Measurements from ENCODE around the gene HBS1L.

Gene HBS1L

DNA sequence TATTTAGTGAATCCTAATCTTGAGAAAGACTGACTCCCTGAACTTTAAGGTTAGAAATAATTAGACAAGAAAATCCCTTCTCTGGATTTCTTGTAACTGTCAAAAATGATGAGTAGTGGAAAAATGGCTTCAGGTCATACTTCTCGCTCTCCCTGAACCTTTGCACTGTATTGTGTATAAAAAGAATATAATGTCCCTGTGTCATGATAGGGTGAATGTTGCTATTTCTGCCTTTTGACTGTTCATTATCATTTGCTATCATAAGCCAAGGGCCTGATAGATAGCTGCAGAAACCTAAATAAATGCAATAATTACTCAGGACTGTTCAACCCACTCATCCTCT is 144.1 kb downstream of the HBS1L start:
- H3K27me3 ChIP-seq (ENCODE audit: low read length) = no peaks in the 10 kb centered on the region
- no peaks in the 10 kb centered on the region for H4K20me1 ChIP-seq (ENCODE audit: low read depth, low read length)
- H3K9me3 ChIP-seq (ENCODE audit: insufficient read depth, low read length) = no peaks in the 10 kb centered on the region
- H3K79me2 ChIP-seq (ENCODE audit: insufficient read depth, low read length) = no peaks in the 10 kb centered on the region
- H3K9me2 ChIP-seq (replicated peaks; ENCODE audit: insufficient read depth, low read length) = no peaks in the 10 kb centered on the region
- no peak overlapping the region for H3K9ac ChIP-seq (ENCODE audit: low read length)
- no peak overlapping the region for H2AFZ ChIP-seq (ENCODE audit: low read depth, low read length, severe bottlenecking)
- no peak overlapping the region for H3K27ac ChIP-seq (ENCODE audit: low read depth, low read length)
- no peak overlapping the region for H3K4me3 ChIP-seq (ENCODE audit: insufficient read depth, low read length, poor library complexity, severe bottlenecking)
- no peaks in the 10 kb centered on the region for H3F3A ChIP-seq (ENCODE audit: insufficient read depth)
- no peaks in the 10 kb centered on the region for H3K36me3 ChIP-seq (ENCODE audit: low read length)
- no peak for TF ChIP-seq EZH2phosphoT487 (conservative IDR thresholded peaks at IDR 0.05; ENCODE audit: low read length)
- H3K4me2 ChIP-seq (ENCODE audit: low read depth, low read length, poor library complexity, severe bottlenecking) = no peak overlapping the region

All from SU-DHL-6 (cell line).